ENCODE data around the gene LCN12. TPM values are rescaled to one million over a fixed set of nuclear protein-coding genes. Genes with fewer than 3 reads are reported as not detected.
A peak's percentile ranks its signal among the peaks of the same experiment; 100 is the strongest.

The LCN12 gene
- total and polyA plus RNA-seq, 5 experiments from 2014 or later, result 2.6 to 2.7 TPM; not detected in 3

DNA sequence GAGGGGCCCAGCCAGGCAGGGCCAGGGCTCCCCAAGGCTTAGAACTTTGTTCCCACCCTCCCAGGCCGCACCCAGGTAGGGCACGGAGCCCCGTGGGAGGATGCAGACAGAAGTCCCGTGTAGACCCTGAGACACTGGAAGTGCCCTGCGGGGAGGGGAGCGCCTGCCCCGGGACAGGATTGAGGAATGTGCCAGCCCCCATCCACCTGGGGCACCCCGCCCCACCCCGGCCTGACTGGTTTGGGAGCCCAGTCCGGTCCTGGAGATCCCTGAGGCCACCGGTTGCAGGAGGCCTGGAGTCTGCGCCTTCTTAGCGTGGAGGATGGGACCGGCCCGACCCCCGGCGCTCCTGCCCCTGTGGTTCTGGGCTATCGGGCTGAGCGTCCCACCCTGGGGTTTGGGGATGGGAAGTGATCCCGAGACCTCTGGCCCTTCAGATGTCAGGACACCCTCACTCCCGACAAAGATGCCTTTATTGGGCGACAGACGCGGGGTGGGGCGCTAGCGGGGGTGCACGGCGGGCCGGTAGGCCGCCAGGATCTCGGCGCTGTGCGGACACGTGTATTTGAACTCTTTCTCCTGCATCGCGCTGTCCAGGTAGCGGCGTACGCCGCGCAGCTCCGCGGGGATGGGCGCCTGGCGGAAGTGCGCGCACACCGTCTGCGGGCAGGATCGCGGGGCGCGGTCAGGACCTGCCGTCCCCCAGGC is 42.3 kb downstream of the LCN12 start:
- POLR2A ChIA-PET, result interaction anchor here (0.6 to 9.3 kb wide), 7 partner anchors 7 to 514 kb away, joined by 4 to 113 read pairs (median 10); partner anchors contain the start of genes AJM1, C8G, FBXW5 and PTGDS
- H3K36me3 Mint-ChIP-seq, result peaks cover 0 to 5% (median 2%) of the 10 kb centered on the region in 3 donors
- H3K27me3 Mint-ChIP-seq, result no peaks in the 10 kb centered on the region
- DNase-seq (no peak), ATAC-seq (no peak)
- peak overlapping the region; percentile 42 to 93 (median 88) for H3K4me3 Mint-ChIP-seq
- peak overlapping the region in 5 of 10 donors; percentile 64 to 96 (median 91) for H3K27ac Mint-ChIP-seq
- peaks cover 17 to 54% (median 50%) of the 10 kb centered on the region in 4 donors for H3K4me1 Mint-ChIP-seq
- H3K9me3 Mint-ChIP-seq, result no peaks in the 10 kb centered on the region

DNA sequence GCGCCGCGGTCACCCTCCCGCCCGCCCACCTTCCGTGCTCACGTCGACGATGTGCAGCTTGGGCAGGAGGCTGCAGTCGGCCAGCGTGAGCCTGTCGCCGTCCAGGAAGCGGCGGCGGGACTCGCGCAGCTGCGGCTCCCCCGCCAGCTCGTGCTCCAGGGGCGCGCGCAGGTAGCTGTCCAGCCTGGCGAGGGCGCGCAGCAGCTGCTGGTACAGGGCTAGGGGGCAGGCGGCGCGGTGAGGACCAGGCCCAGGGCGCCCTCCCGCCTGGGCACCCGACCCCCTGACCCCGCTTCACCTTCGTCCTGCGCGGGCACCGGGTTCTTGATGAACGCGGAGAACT is 42.8 kb downstream of the LCN12 start:
- DNase-seq (no peak), ATAC-seq (no peak)
- Mint-ChIP-seq H3K27ac (peak overlapping the region in 1 of 10 donors; percentile 70), H3K4me1 (peaks cover 17 to 55% (median 54%) of the 10 kb centered on the region in 4 donors), H3K9me3 (no peaks in the 10 kb centered on the region), H3K27me3 (no peaks in the 10 kb centered on the region), H3K4me3 (peak overlapping the region in 1 of 10 donors; percentile 43), H3K36me3 (peaks cover 0 to 5% (median 2%) of the 10 kb centered on the region in 3 donors)
- POLR2A ChIA-PET, result interaction anchor here (1.6 to 9.3 kb wide), 3 partner anchors 40 to 48 kb away, joined by 4 to 113 read pairs (median 16); partner anchors contain the start of genes C8G and FBXW5

DNA sequence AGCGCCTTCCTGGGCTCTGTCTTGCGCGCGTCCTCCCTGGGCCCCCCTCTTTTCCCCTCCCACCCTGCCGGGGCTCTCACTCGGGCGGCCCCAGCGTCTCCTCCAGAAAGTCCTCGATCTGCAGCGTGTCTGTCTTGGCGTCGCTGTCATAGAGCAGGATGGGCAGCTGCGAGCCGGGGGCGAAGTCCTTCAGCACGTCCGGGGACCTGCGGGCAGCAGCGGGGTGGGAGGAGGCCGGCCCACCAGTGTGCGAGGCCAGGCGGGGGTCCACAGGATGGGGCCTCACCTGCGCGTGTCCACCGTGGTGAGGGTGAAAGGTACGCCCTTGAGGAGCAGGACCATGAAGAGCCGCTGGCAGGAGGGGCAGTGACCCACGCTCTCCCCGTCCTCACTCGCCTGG is 43.3 kb downstream of the LCN12 start:
- DNase-seq, result no peak

DNA sequence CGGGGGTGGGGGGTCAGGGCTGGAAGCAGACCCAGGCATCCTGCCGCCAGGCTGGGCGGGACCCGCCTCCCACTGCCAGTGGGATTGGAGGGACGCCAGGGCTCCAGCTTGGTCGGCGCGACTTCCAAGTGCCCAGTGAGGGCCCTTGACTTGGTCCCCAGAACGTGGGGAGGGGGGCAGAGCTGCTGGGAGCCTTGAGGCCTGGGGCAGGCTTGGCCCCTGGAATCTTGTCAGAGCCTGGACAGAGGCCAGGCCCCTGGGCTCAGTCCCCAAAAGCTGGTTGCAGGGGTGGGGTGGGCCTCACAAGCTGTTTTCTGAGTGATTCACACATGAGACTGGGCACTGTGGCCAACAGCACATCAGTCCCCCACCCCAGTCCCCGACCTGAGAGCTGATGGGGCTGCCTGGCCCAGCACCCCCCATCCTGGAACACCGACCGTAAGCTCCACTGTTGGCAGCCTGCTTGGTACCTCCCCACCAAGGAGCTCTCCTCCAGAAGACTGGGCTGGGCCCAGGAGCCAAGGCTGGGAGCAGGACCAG is 43.8 kb downstream of the LCN12 start:
- H3K36me3 Mint-ChIP-seq, result peaks cover 0 to 5% (median 2%) of the 10 kb centered on the region in 3 donors
- peaks cover 20 to 63% (median 59%) of the 10 kb centered on the region in 4 donors for H3K4me1 Mint-ChIP-seq
- peak overlapping the region; percentile 60 to 87 (median 77) for H3K4me3 Mint-ChIP-seq
- POLR2A ChIA-PET, result interaction anchor here (1.0 to 9.3 kb wide), 17 partner anchors 8 to 205 kb away, joined by 3 to 113 read pairs (median 4); partner anchors contain the start of genes C8G, CCDC183, FBXW5 and FUT7
- no peak for DNase-seq
- H3K9me3 Mint-ChIP-seq, result no peaks in the 10 kb centered on the region
- H3K27me3 Mint-ChIP-seq, result no peaks in the 10 kb centered on the region
- peak overlapping the region; percentile 69 to 98 (median 90) for H3K27ac Mint-ChIP-seq
- ATAC-seq, result no peak

More for the DNA sequence above, 43.3 kb downstream of the LCN12 start:
- H3K27me3 Mint-ChIP-seq, result no peaks in the 10 kb centered on the region
- peaks cover 0 to 5% (median 2%) of the 10 kb centered on the region in 3 donors for H3K36me3 Mint-ChIP-seq
- no peaks in the 10 kb centered on the region for H3K9me3 Mint-ChIP-seq
- POLR2A ChIA-PET, result interaction anchor here (1.0 to 9.3 kb wide), 13 partner anchors 10 to 205 kb away, joined by 3 to 113 read pairs (median 5); partner anchors contain the start of genes C8G, CCDC183, FBXW5 and FUT7
- H3K4me3 Mint-ChIP-seq, result peak overlapping the region in 4 of 10 donors; percentile 30 to 56 (median 45)
- peak overlapping the region in 3 of 10 donors; percentile 24 to 48 (median 36) for H3K27ac Mint-ChIP-seq
- no peak for ATAC-seq
- peaks cover 21 to 60% (median 58%) of the 10 kb centered on the region in 4 donors for H3K4me1 Mint-ChIP-seq

DNA sequence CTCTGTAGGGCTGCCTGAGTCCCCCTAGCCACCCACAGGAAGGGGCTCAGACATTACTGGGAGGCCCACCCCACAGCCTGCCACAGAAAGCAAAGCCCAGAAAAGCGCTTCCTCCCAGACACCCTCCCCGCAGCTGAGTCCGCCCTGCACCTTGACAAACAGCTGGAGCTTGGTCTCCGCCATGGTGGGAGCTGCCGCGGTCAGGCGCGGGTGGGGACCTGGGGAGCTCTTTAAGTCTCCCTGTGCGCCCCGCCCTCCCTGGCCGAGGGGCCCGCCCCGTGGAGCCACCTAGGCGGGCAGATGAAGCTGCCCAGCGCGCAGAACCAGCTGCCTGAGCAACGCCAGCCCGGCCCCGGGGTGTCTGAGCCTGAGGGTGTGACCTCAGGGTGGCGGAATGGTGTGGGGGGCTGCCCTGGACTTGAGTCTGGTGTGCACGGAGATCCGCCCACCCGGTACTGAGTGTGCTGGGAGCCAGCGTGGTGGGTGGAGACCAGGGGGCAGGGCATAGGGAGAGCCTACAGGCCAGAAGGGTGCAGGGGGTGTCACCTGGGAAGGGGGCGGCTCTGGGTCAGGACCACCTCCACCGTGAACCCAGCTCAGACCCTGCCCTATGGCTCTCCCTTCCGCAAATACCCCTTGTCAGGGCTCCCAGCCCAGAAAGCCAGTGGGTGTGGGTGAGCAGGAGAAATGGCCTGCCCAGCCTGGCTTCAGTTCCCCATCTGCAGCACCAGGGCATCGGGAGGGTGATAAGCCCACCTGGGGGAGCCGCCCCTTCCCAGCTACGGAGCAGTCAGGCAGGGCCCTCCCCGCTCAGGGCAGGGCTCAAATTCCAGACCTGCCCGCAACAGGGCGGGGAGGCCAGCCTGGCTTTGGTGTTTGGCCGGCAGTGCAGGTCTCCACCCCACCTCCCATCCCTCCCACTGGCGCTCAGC is 44.6 kb downstream of the LCN12 start, which contains the start of gene CLIC3:
CLIC3 (minus strand) TSS at position 208 of the 932 bp plus-strand sequence; CDS start at position 183, 25 bp downstream.
- peak; percentile 26 to 36 for ATAC-seq

DNA sequence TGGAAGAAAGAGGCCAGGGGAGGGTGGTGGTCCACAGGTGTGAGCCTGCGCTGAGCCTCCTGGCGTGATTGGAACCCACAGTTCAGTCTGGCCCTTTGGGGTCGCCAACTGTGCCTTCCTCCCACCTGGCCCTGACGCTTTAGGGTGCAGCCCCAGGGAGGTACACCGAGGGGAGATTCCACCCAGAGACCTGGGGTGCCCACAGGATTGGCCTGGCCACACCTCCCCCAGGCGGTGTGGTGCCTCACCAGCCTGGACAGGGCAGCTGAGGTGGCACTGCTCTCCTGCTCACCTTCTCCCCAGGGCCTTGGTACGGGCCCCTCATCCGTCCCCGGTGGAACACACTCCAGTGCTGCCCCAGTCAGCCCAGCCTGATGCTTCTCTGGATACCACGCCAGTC is 45.3 kb downstream of the LCN12 start:
- peaks cover 17 to 54% (median 51%) of the 10 kb centered on the region in 4 donors for H3K4me1 Mint-ChIP-seq
- H3K9me3 Mint-ChIP-seq, result no peaks in the 10 kb centered on the region
- H3K27ac Mint-ChIP-seq, result peak overlapping the region; percentile 81 to 98 (median 90)
- DNase-seq (no peak), ATAC-seq (no peak)
- peaks cover 0 to 5% (median 2%) of the 10 kb centered on the region in 3 donors for H3K36me3 Mint-ChIP-seq
- H3K27me3 Mint-ChIP-seq, result no peaks in the 10 kb centered on the region
- POLR2A ChIA-PET, result interaction anchor here (0.6 to 9.3 kb wide), 11 partner anchors 9 to 526 kb away, joined by 3 to 113 read pairs (median 3); partner anchors contain the start of genes C8G and FBXW5
- peak overlapping the region; percentile 59 to 88 (median 80) for H3K4me3 Mint-ChIP-seq

More for the DNA sequence above, 44.6 kb downstream of the LCN12 start, which contains the start of gene CLIC3:
- H3K4me1 Mint-ChIP-seq, result peaks cover 18 to 55% (median 52%) of the 10 kb centered on the region in 4 donors
- DNase-seq, result peak; percentile 27 to 77 (median 54)
- no peaks in the 10 kb centered on the region for H3K27me3 Mint-ChIP-seq
- POLR2A ChIA-PET, result interaction anchor here (0.6 to 9.3 kb wide), 21 partner anchors 9 to 525 kb away, joined by 3 to 113 read pairs (median 4); partner anchors contain the start of genes C8G, CCDC183, FBXW5 and FUT7
- H3K27ac Mint-ChIP-seq, result peak within 1 kb of the TSS; percentile 69 to 98 (median 90)
- H3K4me3 Mint-ChIP-seq, result peak within 1 kb of the TSS; percentile 67 to 88 (median 78)
- H3K9me3 Mint-ChIP-seq, result no peaks in the 10 kb centered on the region
- H3K36me3 Mint-ChIP-seq, result peaks cover 0 to 5% (median 2%) of the 10 kb centered on the region in 3 donors

DNA sequence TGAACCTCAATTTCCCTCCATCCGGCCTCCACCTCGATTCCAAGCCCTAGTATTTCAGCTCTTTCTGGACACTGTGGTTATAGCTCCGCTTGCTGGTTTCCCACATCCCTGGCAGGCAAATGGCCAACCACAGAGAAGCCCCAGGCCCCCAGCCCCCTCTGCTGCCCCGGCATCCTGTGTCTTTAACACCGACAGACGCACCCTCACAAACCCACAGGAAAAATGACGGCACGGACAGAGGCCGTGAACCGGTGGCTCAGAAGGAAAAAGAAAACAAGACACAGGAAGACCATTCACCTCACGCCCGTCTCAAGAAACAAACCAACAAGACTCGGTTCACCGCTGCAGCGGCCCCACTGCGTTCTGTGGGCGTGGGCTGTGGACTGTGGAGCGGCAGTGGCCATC is 45.8 kb downstream of the LCN12 start:
- H3K36me3 Mint-ChIP-seq, result peaks cover 0 to 5% (median 2%) of the 10 kb centered on the region in 3 donors
- peak overlapping the region; percentile 59 to 88 (median 80) for H3K4me3 Mint-ChIP-seq
- H3K4me1 Mint-ChIP-seq, result peaks cover 17 to 51% (median 48%) of the 10 kb centered on the region in 4 donors
- H3K9me3 Mint-ChIP-seq, result no peaks in the 10 kb centered on the region
- ATAC-seq, result no peak
- peak overlapping the region; percentile 81 to 98 (median 90) for H3K27ac Mint-ChIP-seq
- no peaks in the 10 kb centered on the region for H3K27me3 Mint-ChIP-seq
- peak in 1 of 10 donors; percentile 54 for DNase-seq
- POLR2A ChIA-PET, result interaction anchor here (0.6 to 9.3 kb wide), 5 partner anchors 21 to 355 kb away, joined by 3 to 113 read pairs (median 3); partner anchors contain the start of genes C8G and FBXW5

DNA sequence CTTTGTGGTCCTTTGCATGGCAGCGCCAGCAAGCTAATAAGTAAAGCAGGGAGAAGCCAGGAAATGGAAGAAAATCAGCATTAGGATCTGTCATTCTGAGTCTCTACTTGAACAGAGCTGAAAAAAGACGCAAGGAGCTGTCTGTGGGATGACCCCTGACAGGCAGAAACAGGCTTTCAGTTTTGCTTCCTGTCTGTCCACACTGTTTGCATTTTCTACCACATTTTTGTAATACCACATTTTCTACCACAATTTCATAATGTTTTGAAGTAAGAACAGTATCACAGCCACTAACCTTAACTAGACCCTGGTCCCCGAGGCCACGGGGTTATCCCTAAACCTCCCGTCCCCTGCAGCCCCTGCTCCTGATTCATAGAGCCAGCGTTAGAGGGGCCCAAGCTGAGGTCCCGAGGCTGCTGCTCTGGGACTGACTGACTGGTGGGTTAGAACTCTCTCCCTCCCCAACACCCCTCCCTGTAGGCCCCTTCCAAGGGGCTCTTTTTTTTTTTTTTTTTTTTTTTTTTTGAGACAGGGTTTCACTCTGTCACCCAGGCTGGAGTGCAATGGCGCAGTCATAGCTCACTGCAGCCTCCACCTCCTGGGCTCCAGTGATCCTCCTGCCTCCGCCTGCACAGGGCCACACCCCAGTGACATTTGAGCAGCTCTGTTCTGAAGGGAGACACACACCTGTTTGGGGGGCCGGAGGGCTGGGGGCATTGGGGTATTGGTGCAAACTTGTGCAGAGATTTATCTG is 48.3 kb downstream of the LCN12 start:
- peak; percentile 9 to 40 for ATAC-seq
- POLR2A ChIA-PET, result interaction anchor here (0.6 to 2.6 kb wide), 10 partner anchors 7 to 240 kb away, joined by 3 to 8 read pairs (median 4); partner anchors contain the start of genes PAXX and TUBB4B
- H3K4me1 Mint-ChIP-seq, result peaks cover 23 to 43% (median 41%) of the 10 kb centered on the region in 4 donors

DNA sequence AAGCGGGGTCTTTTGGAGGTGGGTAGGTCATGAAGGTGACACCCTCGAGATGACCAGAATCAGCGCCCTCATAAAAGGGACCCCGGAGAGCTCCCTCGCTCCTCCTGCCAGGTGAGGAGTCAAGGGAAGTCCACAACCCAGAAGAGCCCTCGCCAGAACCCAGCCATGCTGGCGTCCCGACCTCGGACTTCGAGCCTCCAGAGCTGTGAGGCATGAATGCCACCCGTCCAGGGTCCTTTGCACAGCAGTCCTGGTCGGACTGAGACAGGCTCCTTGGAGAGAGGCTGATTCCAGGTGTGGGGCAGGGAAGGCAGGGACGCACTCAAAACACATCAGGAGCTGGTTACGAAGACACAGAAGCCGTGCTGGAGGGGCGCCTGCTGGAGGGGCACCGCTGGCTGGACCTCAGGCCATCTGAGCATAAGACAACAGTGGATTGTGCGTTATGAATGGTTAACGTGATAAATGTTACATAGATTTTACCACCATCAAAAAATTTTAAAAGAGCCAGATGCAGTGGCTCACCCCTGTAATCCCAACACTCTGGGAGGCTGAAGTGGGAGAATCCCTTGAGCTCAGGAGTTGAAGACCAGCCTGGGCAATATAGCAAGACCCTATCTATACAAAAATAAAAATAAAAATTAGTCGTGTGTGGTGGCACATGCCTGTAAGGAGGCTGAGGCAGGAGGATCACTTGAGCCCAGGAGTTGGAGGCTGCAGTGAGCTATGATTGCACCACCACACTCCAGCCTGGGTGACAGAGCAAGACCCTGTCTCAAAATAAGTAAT is 50.0 kb downstream of the LCN12 start:
- ATAC-seq, result no peak
- H3K27ac Mint-ChIP-seq, result no peak overlapping the region
- no peak overlapping the region for H3K4me3 Mint-ChIP-seq
- peaks cover 23 to 37% (median 31%) of the 10 kb centered on the region in 4 donors for H3K4me1 Mint-ChIP-seq
- no peaks in the 10 kb centered on the region for H3K36me3 Mint-ChIP-seq
- H3K9me3 Mint-ChIP-seq, result no peaks in the 10 kb centered on the region
- no peak for DNase-seq
- POLR2A ChIA-PET, result interaction anchor here (0.6 to 2.6 kb wide), 3 partner anchors 9 to 197 kb away, joined by 3 to 8 read pairs (median 5); partner anchors contain the start of gene PAXX
- no peaks in the 10 kb centered on the region for H3K27me3 Mint-ChIP-seq

More for the DNA sequence above, 48.3 kb downstream of the LCN12 start:
- Mint-ChIP-seq H3K36me3 (no peaks in the 10 kb centered on the region), H3K27me3 (no peaks in the 10 kb centered on the region), H3K27ac (peak overlapping the region; percentile 38 to 90 (median 76)), H3K9me3 (no peaks in the 10 kb centered on the region), H3K4me3 (peak overlapping the region in 9 of 10 donors; percentile 0 to 78 (median 58))
- peak in 2 of 10 donors; percentile 26 to 53 for DNase-seq

DNA sequence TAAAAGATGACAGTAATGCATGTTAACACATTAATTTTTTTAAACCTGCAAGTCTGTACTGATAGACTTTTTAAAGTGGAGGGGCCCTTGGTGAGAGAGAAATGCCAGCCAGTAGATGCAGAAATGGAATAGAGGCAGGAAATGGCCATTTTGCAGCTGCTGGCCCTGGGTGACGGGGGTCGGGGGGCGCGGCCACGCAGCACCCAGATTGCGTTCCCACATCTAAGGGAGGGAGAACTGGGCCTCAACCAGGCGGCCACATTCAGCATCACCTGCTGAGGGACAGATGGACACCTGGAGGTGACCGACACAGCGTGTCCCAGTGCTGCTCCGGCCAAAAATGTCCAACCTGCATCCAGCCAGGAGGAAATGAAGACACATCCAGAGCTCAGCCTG is 50.6 kb downstream of the LCN12 start:
- Mint-ChIP-seq H3K4me3 (no peak overlapping the region), H3K27me3 (no peaks in the 10 kb centered on the region), H3K36me3 (no peaks in the 10 kb centered on the region), H3K9me3 (no peaks in the 10 kb centered on the region), H3K4me1 (peaks cover 21 to 33% (median 28%) of the 10 kb centered on the region in 4 donors), H3K27ac (no peak overlapping the region)
- no peak for ATAC-seq
- POLR2A ChIA-PET, result interaction anchor here (0.6 to 2.6 kb wide), 3 partner anchors 10 to 198 kb away, joined by 3 to 8 read pairs (median 5); partner anchors contain the start of gene PAXX
- DNase-seq, result no peak
